KG1 (cell line): ENCODE results near the gene MCC.

Source experiments
- DNase-seq: peaks from one replicate; lab custom pipeline; 2025; lab: John Stamatoyannopoulos, UW

Gene MCC

DNA sequence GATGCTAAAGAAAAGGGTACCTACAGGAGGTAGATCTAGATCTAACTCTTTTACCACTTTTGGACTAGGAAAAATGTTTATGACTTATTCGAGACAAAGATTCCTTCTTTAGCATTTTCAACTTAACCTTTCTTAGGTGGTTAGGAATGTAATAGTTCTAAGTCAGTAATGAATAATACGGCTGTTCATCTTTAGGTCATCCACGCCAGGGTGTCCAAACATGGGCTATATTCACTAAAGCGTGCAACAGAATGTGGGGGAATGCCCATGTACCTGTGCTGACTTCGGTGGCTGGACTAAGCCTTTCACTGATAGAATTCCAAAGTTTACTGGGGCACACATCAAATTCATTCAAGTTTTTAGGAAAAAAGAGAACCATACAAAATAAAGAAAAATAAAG is 218.2 kb downstream of the MCC start:
- no peak for DNase-seq

DNA sequence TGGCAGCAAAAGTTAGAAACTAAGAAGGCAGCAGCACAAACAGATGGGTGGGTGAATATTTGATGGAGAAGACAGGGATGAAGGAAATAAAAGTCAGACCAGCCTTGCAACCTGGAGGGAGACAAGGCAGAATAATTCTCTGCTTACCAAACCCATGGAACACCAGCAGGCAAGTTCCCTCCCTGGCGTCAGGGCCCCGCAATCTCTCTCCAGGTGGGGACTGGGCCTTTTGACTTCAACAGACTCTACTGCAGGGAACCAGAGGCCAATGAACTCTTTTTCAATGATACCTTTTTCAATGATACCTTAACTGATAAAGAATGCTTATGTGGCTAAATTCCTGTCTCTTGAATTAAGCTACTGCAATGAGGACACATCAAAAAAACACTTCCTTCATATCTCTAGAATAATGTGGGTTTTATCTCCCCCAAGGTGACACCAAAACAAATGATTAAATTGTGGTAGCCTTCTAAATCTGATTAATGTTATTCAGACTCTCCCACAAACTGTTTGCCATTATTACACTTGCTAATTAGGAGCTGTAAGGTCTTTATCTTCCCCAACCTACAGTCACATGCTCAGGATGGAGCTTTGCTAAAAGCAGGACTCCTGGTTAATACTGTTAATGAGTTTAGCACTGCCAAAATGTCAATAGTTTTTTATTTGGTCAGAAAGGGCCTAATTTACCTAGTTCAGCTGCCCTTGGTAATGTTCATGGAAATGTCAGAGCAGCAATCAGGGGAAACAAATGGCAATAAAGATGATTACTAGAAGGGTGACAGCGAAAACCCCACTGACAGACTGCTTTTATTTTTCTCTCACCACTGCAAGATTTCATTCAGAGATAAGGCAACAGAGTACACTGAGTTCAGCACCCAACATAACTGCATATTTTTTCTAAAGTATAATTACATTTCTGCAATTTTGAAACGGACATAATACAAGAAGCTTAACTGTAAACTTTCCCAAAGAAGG is 218.9 kb downstream of the MCC start:
- no peak for DNase-seq

DNA sequence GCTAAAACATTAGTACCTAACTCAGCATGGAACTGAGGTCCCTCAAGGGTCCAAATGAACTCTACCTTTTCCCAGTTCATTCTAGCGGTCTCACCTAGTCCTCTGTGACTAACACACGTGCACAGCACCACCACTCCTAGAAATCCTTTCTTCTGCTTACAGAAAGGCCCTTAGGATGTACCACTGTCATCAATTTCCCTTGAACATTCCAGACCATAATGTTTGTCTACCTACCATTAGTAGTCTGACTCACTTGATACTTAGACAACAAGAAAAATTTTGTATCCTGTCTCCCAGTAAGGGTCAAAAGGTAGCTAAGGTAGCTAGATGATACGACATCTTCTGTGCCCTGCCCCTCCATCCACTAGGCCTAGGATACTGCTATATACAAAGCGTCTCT is 220.0 kb downstream of the MCC start:
- DNase-seq, result no peak

DNA sequence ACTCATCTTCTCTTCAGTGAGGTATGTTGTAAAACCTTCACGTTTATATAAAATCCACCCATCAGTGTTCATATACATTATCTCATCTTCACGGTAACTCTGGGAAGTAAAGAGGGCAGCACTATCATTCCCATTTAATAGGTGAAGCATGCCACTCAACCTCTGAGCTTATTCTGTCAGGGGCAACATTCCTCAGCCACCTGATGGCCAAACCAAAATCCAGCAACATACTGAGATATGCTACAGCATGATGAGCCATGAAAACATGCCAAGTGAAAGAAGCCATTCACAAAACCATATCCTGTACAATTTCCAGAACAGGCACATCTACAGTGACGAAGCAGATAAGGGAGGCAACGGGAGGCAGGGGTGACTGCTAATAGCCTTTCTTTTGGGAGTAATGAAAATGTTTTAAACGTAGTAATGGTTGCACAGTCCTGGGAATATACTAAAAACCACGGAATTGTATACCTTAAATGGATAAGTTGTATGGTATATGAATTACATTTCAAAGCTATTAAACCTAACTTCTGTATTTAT is 220.8 kb downstream of the MCC start:
- no peak for DNase-seq

- no peak for DNase-seq
Observed at GRCh38 chr5:113266913-113267227, 221.4 kb downstream of the MCC start.

DNA sequence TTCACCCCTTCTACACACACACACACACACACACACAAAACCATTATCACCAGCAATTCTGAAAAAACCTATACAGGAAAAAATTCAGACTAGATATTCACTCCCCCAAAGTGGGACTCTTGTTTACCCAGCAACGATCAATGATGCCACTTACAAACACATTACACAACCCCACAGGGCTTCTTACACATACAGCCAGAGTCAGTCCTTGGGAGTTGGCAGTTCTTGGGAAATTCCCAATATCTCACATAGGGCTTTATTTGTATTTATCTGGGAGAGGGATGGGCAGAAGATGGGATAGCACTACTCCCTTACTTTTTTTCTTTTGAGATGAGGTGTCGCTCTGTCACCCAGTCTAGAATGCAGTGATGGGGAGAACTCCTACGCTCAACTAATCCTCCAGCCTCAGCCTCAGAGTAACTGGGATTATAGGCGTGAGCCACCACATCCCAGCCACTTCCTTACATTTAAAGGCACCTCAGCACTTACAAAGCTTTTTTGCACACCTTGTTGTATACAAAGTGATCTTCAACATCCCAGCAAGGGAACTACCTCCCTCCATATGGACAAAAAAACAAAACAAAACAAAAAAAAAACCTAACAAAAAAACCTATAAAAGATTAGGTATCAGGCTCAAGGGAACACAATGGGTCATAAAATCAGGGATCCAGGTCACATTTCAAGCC is 221.9 kb downstream of the MCC start:
- DNase-seq, result no peak

GRCh38 chr5:113265190-113265589 is 223.1 kb downstream of the MCC start:
- no peak for DNase-seq

GRCh38 chr5:113264046-113264445 is 224.2 kb downstream of the MCC start:
- DNase-seq, result no peak

DNA sequence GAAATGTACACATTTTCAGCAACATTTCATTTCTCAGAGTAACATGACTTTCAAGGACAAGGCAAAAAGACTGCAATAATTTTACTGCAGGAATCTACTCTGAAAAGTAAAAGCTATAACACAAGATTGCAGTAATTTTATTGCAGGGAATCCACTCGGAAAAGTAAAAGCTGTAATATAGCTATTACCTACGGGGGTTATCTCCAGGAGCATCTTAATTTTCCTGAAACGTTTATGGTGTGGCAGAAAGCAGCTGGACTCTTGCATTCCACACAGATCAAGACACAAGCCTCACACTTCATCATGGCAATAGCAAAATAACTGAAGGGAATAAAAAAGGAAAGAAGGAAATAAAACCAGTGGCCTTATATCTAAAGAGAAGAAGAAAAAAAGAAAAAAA is 224.7 kb downstream of the MCC start:
- no peak for DNase-seq

GRCh38 chr5:113262674-113263073 is 225.6 kb downstream of the MCC start:
- DNase-seq, result no peak

DNA sequence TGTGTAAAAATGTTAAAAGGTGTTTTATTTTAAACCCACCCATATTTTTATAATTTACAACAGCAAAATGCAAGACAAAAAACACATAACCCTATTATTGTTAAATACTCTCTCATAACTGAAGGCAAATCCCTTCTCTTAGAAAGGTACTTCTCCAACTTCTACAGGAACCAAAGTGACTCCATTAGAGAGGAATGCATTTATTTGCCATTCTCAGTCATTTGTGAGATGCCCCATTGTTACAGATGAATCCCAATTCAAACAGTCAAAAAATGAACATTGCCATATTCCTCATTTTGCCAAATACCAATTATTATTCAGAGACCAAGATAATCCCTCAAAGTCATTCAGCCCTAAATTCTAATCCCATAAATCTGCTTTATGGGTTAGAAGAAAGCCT is 229.2 kb downstream of the MCC start:
- no peak for DNase-seq

DNA sequence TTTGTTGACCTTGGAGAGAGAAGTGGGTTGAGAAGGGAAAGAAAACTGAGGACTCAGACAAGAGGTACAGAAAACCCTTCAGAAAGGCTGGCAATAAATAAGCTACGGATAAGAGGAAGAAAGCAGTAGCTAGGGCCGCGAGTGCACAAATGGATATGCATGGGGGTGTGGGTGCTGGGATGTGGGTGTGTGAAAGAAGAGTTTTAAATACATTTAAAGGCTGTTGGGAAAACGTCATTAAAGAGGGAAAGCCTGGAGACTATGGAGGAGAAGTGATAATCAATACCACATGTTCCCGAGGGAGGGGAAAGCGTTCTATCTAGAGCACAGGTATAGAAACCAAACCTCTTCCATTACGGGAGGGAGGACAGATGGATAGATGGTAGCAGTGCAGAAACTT is 230.7 kb downstream of the MCC start:
- DNase-seq, result no peak

DNA sequence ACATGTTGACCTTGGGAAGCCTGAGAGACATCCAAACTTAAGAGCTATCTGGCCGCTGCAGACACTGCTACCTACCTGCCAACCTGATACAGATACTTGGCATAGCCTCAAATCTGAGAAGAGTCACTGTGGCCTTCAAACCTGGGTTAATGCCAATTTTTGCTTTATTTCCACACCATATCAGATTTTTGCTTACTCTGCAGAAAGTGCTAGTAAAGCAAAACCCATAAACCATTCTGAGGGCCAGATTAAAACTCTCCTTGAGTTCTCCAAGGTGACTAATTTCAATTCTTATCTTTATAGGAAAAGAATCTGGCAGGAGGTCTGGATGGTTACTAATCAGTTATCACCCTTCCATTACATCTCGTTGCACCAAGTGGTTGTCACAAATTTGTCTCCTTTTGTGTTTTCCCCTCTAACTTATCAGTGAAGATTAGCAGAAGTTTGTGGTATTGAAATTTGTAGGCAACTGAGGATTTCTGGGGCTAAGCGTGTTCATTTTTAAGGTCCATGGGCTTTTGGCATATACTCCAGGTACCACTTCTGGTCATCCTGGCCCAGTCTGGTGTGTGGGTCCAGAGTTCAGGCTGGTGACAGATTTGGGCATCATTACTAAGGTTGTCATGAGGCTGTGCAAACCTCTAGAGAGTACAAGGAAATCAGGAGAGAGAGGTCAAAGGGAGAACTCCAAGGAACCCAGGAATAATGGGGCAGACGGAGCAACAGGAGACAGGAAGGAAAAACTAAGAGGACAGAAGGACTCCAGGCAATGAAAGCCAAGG is 231.4 kb downstream of the MCC start:
- DNase-seq, result no peak

- DNase-seq, result no peak
Observed at GRCh38 chr5:113255579-113256386, 232.5 kb downstream of the MCC start.

GRCh38 chr5:113255105-113255504 is 233.1 kb downstream of the MCC start:
- DNase-seq, result no peak

DNA sequence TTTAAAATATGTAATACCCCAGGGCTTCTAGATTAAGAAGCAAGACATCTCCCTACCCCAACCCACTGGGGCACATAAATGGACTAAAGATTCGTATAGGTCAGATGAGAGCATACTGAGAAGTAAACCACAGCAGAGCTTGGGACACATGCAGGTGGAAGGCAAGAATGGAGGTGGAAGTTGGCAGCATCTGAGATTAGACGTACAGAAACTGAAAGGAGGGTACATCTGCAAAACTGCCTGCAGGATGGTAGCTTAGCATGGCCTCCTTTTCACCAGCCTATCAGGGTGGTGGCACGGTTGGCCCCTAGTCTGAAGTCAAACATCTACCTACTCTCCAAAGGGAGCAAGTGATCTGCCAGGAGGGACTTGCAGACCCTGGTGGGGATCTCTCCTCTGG is 235.2 kb downstream of the MCC start:
- no peak for DNase-seq

- no peak for DNase-seq
Observed at GRCh38 chr5:113252066-113252465, 236.2 kb downstream of the MCC start.

- no peak for DNase-seq
Observed at GRCh38 chr5:113250341-113250953, 237.8 kb downstream of the MCC start.

DNA sequence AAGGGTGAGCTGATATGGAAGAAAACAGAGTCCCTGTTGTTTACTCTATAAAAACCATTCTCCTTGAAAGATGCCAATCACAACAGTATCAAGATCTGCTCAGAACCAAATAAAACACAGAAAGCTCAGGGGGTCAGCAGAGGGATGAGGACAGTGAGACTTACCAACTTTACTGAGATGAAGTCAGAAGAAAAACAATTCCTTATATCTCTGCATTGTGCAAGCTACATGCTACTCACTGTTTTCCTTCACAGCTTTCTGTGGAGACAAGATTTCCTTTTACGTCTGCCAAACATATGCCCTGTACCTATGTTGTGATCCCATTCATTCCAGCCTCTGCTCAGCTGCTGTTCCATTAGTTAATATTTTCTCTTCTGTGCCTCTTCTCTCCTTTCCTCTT is 239.0 kb downstream of the MCC start:
- DNase-seq, result no peak

DNA sequence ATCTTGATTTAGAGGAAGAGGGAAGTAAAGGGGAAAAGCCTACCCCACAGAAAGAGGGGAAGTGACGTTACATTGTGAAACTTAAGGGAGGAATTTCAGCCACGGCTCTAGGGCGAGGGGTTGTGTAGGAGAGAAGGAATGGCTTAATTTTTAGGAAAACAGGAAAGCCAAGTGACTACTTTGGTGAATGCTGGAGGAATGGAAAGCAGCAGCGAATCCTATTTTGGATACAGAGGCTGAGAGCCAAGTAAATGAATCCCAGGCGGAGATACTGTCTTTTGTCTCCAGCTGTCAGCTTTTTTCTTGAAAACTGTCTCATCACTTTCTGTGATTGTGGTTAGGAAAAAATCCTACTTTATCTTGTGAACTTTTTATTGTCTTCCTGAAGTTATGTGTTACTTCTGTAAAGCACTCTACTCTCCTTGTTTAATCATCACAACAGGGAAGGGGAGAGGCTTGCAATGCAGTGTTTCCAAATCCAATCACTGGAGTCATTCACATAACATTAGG is 241.8 kb downstream of the MCC start:
- no peak for DNase-seq
